HTR-8/SVneo (cell line): Measurements from ENCODE around the gene ADGRL2.

ENCODE experiments used
- DNase-seq: peaks from one replicate; pipeline ENCODE4 v3.0.0; 2011; ENCODE audit warnings: low spot score, mixed read lengths; ENCODE audit not compliant: insufficient read length
- FAIRE-seq: peaks from 2 replicates; lab custom pipeline; 2011; peaks lifted over from hg19 to GRCh38; lab: Jason Lieb, UNC

The ADGRL2 gene

GRCh38 chr1:81889166-81889565 lies 88.4 kb downstream of the ADGRL2 start:
- DNase-seq = no peak
- no peak for FAIRE-seq

GRCh38 chr1:81894867-81895266 lies 94.1 kb downstream of the ADGRL2 start:
- no peak for DNase-seq
- FAIRE-seq = no peak

- DNase-seq = no peak
- FAIRE-seq = no peak
Observed at GRCh38 chr1:81899214-81899821, 98.6 kb downstream of the ADGRL2 start.

DNA sequence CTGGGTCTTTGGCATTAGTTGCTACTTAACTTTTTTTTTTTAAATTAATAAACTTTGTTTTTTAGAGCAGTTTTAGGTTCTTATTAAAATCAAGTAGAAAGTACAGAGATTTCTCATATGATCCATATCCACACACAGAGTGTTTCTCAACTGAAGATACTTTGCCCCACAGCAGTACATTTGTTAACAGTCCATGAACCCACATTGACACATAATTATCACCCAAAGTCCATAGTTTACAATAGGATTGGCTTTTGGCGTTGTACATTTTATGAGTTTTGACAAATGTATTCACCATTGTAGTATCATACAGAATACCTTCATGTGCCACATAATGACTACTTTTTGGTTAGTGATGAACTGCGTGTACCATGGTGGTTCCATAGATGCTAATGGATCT lies 106.8 kb downstream of the ADGRL2 start:
- FAIRE-seq (no peak), DNase-seq (no peak)

DNA sequence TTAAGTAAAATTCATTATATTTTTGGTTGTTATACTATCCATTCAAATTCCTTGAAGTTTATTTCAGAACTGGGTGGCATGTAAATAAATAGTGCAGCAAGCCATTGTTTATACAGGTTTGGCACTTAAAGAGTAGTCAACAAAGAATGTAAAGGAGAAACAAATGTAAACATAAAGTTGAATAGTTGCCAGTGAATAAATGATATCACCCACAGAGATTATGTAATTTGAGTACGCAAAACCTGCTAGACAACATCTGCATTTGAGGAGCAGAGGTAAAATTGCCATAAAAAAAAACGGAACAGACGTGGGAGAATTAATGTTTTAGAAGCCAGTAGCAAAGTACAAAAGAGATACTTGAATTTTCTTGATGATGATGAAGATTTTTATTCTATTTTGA lies 111.6 kb downstream of the ADGRL2 start:
- no peak for DNase-seq
- no peak for FAIRE-seq

DNA sequence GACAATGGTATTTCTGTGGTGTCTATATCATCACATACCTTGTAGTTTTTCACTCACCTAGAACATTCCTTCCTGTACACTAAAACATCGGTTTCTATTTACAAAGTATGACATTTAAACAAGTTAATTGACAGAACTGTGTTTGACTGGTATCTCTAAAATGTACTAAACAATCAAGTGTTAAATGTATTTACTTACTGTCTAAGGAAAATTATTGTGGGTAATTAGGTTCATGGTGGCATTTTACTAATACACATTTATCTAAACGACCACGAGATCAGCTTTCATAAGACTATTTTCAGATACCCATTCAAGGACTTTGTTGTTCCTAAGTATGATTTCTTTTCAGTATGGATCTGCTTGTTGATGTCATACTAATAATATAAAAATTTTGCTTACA lies 115.2 kb downstream of the ADGRL2 start:
- DNase-seq = no peak
- FAIRE-seq = no peak

DNA sequence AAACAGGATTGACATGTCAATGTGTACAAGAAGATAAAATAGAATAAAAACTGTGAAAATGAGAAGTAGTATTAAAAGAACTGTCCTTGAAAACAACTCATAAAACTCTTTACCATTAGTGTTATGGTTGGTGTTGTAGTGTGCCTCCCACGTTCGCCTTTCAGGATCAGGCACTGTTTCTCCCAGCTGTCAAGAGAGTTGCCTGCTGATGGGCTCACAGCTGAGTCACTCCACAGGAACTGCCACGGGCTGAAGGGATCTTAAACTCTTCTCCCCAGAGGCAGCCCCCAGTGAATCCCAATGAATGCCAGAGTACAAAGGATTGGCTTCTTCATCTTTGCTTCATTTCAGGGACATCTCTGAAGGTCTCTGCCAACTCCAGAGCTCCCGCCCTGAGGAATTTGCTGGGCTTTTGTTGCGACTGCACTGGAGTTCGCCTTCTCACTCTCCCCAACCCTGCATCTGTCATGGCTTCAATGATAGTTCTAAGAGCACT lies 119.6 kb downstream of the ADGRL2 start:
- DNase-seq (peak; percentile 7), FAIRE-seq (no peak)

DNA sequence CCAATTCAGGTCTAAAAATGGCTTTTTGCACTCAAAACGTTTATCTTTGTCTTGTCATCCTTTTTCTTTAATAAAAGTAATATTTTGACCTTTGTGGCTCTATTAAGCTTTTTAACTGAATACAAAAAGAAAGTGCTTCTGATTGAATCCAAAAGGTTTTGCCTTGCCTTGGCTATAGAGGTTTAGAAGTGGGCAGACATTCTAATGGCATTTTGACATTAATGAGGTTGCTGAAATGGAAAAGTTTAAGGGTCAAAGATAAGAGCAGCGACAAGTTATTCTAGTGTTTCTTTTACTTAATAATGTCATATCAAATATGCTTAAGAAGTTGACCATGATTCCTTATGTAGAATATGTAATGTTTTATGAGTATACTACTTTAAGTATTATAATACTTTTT lies 120.2 kb downstream of the ADGRL2 start:
- no peak for FAIRE-seq
- no peak for DNase-seq

- FAIRE-seq (no peak), DNase-seq (no peak)
Observed at GRCh38 chr1:81921344-81921743, 120.6 kb downstream of the ADGRL2 start.

GRCh38 chr1:81921851-81922462 lies 121.2 kb downstream of the ADGRL2 start:
- DNase-seq (no peak), FAIRE-seq (no peak)

GRCh38 chr1:81922955-81923354 lies 122.2 kb downstream of the ADGRL2 start:
- no peak for FAIRE-seq
- DNase-seq = no peak

- FAIRE-seq (no peak), DNase-seq (no peak)
Observed at GRCh38 chr1:81929106-81929505, 128.4 kb downstream of the ADGRL2 start.

DNA sequence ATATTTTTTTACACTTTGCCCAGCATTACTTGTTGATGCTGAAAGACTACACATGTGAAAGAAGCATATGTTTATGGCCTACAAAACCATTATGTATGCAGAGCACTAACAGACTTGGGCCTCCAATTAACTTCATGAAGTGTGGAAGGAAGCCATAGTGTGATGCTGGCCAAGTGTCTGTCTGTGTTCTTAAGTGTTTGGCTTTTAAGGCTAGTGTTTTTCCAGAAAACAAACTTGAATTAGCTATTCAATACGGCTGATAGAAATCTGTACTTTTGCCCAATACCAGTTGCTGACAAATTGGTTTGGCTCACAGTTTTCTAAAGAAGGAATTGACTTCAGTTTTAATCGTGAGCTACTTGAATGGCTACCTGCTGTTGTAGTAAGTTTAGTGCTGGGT lies 136.1 kb downstream of the ADGRL2 start:
- FAIRE-seq (no peak), DNase-seq (no peak)

DNA sequence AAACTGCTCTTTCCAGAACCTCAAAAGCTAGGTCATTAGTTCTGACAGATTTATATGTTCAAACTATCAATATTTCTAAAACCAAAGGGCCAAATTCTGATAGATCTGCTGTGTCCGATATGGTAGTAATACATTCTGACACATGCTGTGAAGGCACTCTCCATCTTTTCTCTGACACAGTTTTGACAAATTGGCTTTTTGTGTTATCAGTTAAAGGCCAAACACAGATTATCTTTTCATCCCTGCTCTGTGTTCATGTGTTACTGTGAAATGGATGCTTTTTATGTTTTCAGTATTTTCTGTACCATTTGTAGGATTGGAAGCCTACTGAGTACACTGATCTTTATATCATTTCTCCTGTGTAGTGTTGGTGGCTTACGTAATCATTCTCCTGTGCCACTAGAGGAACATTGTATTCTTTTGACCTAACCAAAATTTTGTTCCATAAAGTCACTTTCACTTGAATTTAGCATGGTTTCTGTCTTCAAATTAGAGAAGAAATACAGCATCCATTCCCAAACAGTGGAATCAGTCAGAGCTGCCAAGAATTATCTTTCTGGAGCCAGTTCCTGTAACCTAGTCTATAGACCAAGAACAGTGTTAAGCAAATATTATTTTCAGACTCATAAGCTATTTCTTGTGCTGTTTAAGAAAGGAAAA lies 137.2 kb downstream of the ADGRL2 start:
- FAIRE-seq (no peak), DNase-seq (no peak)

- FAIRE-seq (no peak), DNase-seq (no peak)
Observed at GRCh38 chr1:81948495-81948894, 147.8 kb downstream of the ADGRL2 start.

- DNase-seq = no peak
- no peak for FAIRE-seq
Observed at GRCh38 chr1:81949421-81949820, 148.7 kb downstream of the ADGRL2 start.

DNA sequence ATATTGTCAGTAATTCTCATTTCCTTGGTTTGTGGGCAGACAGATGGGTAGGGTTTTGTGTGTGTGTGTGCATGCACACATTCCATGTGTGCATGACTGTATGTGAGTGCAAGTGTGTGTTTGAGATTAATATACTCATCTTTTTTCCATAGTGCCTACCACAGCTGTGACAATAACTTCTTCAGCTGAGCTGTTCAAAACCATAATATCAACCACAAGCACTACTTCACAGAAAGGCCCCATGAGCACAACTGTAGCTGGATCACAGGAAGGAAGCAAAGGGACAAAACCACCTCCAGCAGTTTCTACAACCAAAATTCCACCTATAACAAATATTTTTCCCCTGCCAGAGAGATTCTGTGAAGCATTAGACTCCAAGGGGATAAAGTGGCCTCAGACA lies 149.3 kb downstream of the ADGRL2 start:
- DNase-seq (no peak), FAIRE-seq (no peak)

- FAIRE-seq = no peak
Observed at GRCh38 chr1:81950591-81951244, 150.0 kb downstream of the ADGRL2 start.

GRCh38 chr1:81954534-81955020 lies 153.8 kb downstream of the ADGRL2 start:
- FAIRE-seq (no peak), DNase-seq (no peak)

More at GRCh38 chr1:81950591-81951244, 150.0 kb downstream of the ADGRL2 start:
- DNase-seq = no peak

DNA sequence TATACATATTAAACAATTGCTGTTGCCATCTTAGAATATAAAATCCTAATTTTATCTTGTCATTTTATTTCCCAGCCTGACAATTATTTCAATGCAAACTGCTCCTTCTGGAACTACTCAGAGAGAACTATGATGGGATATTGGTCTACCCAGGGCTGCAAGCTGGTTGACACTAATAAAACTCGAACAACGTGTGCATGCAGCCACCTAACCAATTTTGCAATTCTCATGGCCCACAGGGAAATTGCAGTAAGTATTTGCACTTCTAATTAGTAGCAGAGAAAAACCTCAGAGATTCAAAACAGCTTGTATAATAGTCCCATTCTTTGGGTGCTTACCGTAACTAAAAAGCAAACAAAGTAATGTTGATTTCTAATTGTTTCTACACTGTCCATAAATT lies 167.2 kb downstream of the ADGRL2 start:
- DNase-seq = no peak
- no peak for FAIRE-seq

DNA sequence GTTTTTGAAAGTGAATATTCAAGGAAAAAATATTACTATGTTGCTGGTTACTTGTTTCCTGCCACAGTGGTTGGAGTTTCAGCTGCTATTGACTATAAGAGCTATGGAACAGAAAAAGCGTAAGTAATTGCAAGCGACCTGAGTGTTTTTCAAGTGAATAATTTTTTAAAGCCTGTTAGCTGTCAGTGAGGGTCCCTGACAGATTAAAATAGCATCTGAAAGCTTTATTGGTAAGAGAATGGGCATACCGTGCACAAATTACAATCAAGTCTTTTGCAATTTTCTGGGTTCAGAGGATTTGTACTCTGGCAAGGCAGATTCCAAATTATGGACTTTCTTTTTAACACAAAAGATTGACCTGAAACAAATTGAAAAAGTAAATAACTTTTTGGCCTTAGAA lies 169.7 kb downstream of the ADGRL2 start:
- DNase-seq = no peak
- no peak for FAIRE-seq
